ENCODE results near the gene PYCR2. TPM values are rescaled to one million over a fixed set of nuclear protein-coding genes. Genes with fewer than 3 reads are reported as not detected.
"Not testable (repeated sequence)": the region's sequence is repeated elsewhere in the genome, so short reads cannot be mapped to it uniquely, and the experiment has no call there.

Gene PYCR2
- polyA plus RNA-seq, 1 experiment, result 29.4 TPM

DNA sequence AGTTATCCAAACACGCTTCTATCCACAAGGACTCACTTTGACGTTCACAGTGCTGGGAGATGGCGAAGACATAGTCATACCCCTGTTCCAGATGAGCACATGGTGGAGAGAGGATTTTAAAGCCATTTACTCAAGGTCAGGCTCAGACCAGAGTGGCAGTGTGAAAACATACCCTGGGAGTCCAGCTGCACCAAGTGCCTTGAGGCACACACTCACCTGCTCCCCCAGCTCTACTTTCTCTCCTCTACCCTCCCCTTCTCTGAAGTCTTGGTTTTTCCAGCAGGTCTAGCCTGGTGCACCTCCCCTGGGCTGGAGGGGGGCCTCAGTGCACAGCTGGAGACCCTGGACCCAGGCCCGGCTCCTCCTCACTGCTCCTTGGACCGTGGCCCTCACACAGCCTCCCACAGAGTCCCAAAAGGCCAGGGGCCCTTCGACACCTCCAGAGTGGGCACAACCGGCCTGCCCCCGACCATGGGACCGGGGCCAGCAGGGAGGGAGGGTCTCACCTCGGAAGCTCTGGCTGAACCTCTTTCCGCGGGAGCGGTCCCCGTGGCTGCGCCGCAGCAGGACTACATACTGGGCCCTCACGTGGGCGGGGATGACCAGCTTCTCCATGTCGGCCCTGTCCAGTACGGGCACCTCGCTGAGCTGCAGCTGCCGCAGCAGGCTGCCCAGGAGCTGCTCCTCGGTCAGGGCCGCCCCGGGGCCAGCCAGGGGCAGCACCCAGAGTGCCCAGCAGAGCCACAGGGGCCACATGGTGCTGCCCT is 16.5 kb upstream of the PYCR2 start:
- H3K27ac ChIP-seq (ENCODE audit: low read depth, low read length), result no peak overlapping the region
- POLR2A ChIA-PET, result interaction anchor here (0.5 to 1.0 kb wide), 3 partner anchors 16 to 122 kb away, joined by 3 to 4 read pairs (median 3); partner anchors contain the start of gene PYCR2
- H3K9me3 ChIP-seq (ENCODE audit: control insufficient read depth, insufficient read depth, low read length), result no peaks in the 10 kb centered on the region; the same call in 1 of the 2 replicates
- H3K4me3 ChIP-seq (ENCODE audit: low read depth, low read length), result no peak overlapping the region
- TF ChIP-seq CTCF (IDR thresholded peaks at IDR 0.05; ENCODE audit: low read depth, low read length), result no peak
- CTCF ChIA-PET, result no interaction called here
- DNase-seq (ENCODE audit: low read depth, low spot score), result no peak
- H3K27me3 ChIP-seq (ENCODE audit: control insufficient read depth, insufficient read depth, low read length), result peaks cover 3% of the 10 kb centered on the region

DNA sequence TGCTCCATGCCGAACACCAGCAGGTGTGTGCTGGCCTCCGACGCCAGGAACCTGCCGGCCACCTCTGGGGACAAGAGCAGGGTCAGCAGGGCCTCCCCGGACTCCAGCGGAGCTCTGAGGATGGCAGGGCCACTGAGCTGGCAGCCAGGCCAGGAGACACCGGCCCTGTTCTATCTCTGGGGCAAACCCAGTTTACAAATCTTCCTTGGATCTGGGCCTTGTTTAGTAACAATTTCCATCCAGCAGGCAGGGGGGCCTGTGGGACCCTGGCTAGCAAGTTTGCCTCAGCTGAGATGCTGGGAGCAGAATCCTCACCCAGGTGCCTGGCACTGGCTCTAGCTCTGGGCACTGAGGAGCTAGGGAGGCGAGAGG is 15.9 kb upstream of the PYCR2 start:
- H3K27me3 ChIP-seq (ENCODE audit: control insufficient read depth, insufficient read depth, low read length); H3K4me3 ChIP-seq (ENCODE audit: low read depth, low read length); CTCF ChIA-PET; DNase-seq (ENCODE audit: low read depth, low spot score); H3K9me3 ChIP-seq (ENCODE audit: control insufficient read depth, insufficient read depth, low read length); H3K27ac ChIP-seq (ENCODE audit: low read depth, low read length); POLR2A ChIA-PET: not testable (repeated sequence)

DNA sequence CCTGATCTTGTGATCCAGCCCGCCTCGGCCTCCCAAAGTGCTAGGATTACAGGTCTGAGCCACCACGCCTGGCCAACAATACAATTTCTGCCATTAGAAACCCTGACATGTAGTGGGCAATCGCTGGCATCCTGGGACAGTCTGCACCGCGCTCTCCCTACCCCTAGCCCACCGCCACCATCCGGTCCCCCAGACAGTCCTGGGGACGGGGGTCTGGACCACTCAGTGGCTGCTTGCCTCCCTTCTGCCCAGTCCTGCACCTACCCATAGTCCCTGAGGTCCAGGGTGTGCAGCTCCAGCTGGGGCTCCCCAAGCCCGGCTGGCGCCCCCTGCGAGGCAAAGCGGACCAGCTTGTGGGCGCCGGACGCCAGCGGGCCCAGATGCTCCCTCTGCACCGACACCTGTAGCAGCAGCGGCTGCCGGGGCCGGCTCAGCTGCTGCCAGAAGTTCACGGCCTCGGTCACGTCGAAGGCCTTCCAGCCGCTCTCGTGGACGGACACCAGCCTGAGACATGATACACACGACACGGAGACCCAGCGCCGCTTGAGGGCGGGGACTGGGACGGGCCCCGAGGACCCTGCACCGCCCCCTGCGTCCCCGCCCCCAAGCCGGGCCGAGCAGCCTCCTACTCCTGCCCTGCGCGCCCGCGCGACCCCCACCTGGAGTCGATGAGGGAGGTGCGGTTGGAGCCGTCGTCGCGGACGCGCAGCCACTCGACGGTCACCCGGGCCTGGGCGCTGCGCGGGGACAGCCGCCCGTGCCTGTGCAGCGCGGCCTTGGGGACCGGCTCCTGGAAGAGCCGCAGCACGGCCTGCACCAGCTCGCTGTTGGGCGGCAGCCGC is 15.3 kb upstream of the PYCR2 start:
- CTCF ChIA-PET, result interaction anchor here (0.7 kb wide), 1 partner anchor 44 kb away, joined by 3 read pairs; no protein-coding TSS in a partner anchor
- POLR2A ChIA-PET, result not testable (repeated sequence)

DNA sequence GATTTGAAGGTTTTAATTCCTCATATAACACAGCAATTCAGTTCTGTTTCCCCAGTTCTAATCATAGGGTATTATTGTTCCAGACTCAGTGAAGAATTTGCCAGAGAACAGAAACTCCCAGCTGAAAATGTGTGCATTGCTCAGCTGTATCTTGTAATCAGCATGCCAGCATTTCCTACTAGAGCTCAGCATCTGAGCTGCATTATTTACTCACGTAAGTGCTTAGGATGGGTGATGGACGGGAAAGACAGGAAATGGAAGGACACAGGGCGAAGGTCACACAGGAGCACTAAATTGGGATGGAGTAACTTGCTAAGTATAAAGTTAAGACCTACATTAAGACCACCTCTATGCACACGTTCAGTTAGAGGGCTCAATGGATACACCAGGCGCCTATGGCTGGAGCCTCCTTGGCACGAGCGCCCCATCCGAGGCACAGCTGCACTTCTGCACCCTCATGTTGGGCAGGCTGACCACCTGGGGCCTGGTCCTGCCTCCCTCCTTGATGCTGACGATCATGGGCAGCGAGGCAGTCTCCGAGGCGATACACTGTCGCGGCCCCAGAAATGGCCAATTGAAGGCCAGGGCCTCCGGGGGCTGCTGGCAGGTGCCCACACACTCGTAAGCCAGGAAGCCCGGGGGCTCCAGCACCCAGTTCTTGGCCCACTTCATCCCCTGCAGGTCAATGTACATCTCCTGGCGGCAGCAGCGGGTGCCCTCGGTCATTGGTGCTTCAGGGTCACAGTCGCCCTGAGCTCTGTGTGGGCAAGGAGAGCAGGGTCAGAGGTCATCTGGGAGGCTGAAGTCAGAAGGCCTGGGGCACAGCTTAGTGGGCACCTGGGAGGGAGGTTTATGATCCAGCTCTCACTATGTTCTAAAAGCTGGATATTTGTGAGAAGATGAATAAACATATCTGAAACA is 13.3 kb upstream of the PYCR2 start:
- POLR2A ChIA-PET, result interaction anchor here (0.9 kb wide), 1 partner anchor 13 kb away, joined by 3 read pairs; the partner anchor contains the start of gene PYCR2

More for the DNA sequence above, 15.3 kb upstream of the PYCR2 start:
- H3K27me3 ChIP-seq (ENCODE audit: control insufficient read depth, insufficient read depth, low read length); H3K27ac ChIP-seq (ENCODE audit: low read depth, low read length); H3K9me3 ChIP-seq (ENCODE audit: control insufficient read depth, insufficient read depth, low read length); DNase-seq (ENCODE audit: low read depth, low spot score); H3K4me3 ChIP-seq (ENCODE audit: low read depth, low read length): not testable (repeated sequence)

GRCh38 chr1:225936523-225936922 is 12.5 kb upstream of the PYCR2 start:
- no peak overlapping the region for H3K27ac ChIP-seq (ENCODE audit: low read depth, low read length)
- H3K9me3 ChIP-seq (ENCODE audit: control insufficient read depth, insufficient read depth, low read length), result no peaks in the 10 kb centered on the region; the same call in 1 of the 2 replicates
- no peak for TF ChIP-seq CTCF (IDR thresholded peaks at IDR 0.05; ENCODE audit: low read depth, low read length)
- ChIA-PET POLR2A (interaction anchor here (0.9 kb wide), 1 partner anchor 13 kb away, joined by 3 read pairs; the partner anchor contains the start of gene PYCR2), CTCF (interaction anchor here (1.3 kb wide), 1 partner anchor 25 kb away, joined by 4 read pairs; no protein-coding TSS in a partner anchor)
- DNase-seq (ENCODE audit: low read depth, low spot score), result no peak
- no peak overlapping the region for H3K4me3 ChIP-seq (ENCODE audit: low read depth, low read length)
- peaks cover 2% of the 10 kb centered on the region for H3K27me3 ChIP-seq (ENCODE audit: control insufficient read depth, insufficient read depth, low read length)

More for the DNA sequence above, 13.3 kb upstream of the PYCR2 start:
- no peak overlapping the region for H3K27ac ChIP-seq (ENCODE audit: low read depth, low read length)
- no peak for DNase-seq (ENCODE audit: low read depth, low spot score)
- H3K4me3 ChIP-seq (ENCODE audit: low read depth, low read length), result no peak overlapping the region
- peaks cover 3% of the 10 kb centered on the region for H3K27me3 ChIP-seq (ENCODE audit: control insufficient read depth, insufficient read depth, low read length)
- H3K9me3 ChIP-seq (ENCODE audit: control insufficient read depth, insufficient read depth, low read length), result no peaks in the 10 kb centered on the region; the same call in 1 of the 2 replicates
- no peak for TF ChIP-seq CTCF (IDR thresholded peaks at IDR 0.05; ENCODE audit: low read depth, low read length)
- CTCF ChIA-PET, result interaction anchor here (0.5 to 1.3 kb wide), 3 partner anchors 26 to 39 kb away, joined by 3 to 4 read pairs (median 3); no protein-coding TSS in a partner anchor

DNA sequence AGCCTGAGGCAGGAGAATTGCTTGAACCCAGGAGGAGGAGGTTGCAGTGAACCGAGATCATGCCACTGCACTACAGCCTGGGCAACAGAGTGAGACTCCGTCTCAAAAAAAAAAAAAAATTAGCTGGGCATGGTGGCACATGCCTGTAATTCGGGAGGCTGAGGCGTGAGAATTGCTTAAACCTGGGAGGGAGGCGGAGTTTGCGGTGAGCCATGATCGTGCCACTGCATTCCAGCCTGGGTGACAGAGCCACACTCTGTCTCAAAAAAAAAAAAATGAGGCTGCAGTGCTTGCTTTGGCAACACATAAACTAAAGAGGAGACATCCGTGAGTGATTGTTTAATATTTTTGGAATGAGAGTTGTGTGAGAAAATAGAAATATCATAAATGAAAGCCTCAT is 12.0 kb upstream of the PYCR2 start:
- POLR2A ChIA-PET, result interaction anchor here (0.9 kb wide), 1 partner anchor 12 kb away, joined by 3 read pairs; the partner anchor contains the start of gene PYCR2

More for the DNA sequence above, 12.0 kb upstream of the PYCR2 start:
- H3K4me3 ChIP-seq (ENCODE audit: low read depth, low read length); H3K27me3 ChIP-seq (ENCODE audit: control insufficient read depth, insufficient read depth, low read length); DNase-seq (ENCODE audit: low read depth, low spot score); H3K9me3 ChIP-seq (ENCODE audit: control insufficient read depth, insufficient read depth, low read length); H3K27ac ChIP-seq (ENCODE audit: low read depth, low read length): not testable (repeated sequence)
- CTCF ChIA-PET, result interaction anchor here (1.3 kb wide), 1 partner anchor 25 kb away, joined by 4 read pairs; no protein-coding TSS in a partner anchor

Data from AG04450 (cell line).